Measurements from ENCODE around the gene ORC3. TPM values are rescaled to one million over a fixed set of nuclear protein-coding genes. Genes with fewer than 3 reads are reported as not detected.

Gene ORC3
- total RNA-seq, 1 experiment from 2014 or later = 33.8 TPM

DNA sequence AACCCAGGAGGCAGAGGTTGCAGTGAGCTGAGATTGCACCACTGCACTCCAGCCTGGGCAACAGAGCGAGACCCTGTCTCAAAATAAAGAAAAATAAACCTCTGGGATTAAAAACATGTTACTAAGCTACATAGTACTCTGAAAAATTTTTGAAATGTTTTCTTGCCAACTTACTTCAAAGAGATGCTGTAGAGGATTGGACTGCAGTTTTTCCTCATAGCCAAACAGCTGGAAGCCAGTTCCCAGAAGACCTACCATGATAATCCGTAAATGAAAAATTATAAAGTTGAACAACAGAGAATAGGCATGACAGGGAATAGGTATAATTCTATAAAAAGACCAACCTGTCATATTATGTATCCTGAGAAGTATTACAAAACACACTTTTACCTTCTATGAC, 48.2 kb upstream of the ORC3 start:
- Mint-ChIP-seq H3K9me3 (ENCODE audit: unreplicated experiment) (no peaks in the 10 kb centered on the region), H3K27ac (ENCODE audit: unreplicated experiment) (no peak overlapping the region), H3K27me3 (ENCODE audit: insufficient read depth, unreplicated experiment) (no peaks in the 10 kb centered on the region), H3K4me3 (ENCODE audit: unreplicated experiment) (no peak overlapping the region), H3K4me1 (ENCODE audit: low read depth, unreplicated experiment) (no peaks in the 10 kb centered on the region), H3K36me3 (ENCODE audit: insufficient read depth, unreplicated experiment) (peaks cover 67% of the 10 kb centered on the region)
- Histone ChIP-seq H3K4me3 (ENCODE audit: low read depth, low read length) (no peak overlapping the region), H3K36me3 (ENCODE audit: control insufficient read depth, insufficient read depth, low read length) (peaks cover 3% of the 10 kb centered on the region), H3K27me3 (replicated peaks; ENCODE audit: control insufficient read depth, insufficient read depth, low read length) (no peaks in the 10 kb centered on the region), H3K4me1 (no peaks in the 10 kb centered on the region), H3K9me3 (no peaks in the 10 kb centered on the region)
- POLR2A ChIA-PET = no interaction called here
- no TSS peak for BruUV-seq (replicated peaks)
- CTCF ChIA-PET = no interaction called here
- DNase-seq = no peak
- TF ChIP-seq, protein P1, sequence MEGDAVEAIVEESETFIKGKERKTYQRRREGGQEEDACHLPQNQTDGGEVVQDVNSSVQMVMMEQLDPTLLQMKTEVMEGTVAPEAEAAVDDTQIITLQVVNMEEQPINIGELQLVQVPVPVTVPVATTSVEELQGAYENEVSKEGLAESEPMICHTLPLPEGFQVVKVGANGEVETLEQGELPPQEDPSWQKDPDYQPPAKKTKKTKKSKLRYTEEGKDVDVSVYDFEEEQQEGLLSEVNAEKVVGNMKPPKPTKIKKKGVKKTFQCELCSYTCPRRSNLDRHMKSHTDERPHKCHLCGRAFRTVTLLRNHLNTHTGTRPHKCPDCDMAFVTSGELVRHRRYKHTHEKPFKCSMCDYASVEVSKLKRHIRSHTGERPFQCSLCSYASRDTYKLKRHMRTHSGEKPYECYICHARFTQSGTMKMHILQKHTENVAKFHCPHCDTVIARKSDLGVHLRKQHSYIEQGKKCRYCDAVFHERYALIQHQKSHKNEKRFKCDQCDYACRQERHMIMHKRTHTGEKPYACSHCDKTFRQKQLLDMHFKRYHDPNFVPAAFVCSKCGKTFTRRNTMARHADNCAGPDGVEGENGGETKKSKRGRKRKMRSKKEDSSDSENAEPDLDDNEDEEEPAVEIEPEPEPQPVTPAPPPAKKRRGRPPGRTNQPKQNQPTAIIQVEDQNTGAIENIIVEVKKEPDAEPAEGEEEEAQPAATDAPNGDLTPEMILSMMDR (IDR thresholded peaks at IDR 0.05; ENCODE audit: insufficient read depth in 1 of 2, low read depth in 1 of 2, low read length in 1 of 2, severe bottlenecking in 1 of 2, unreplicated experiment in 1 of 2) = no peak
- intact Hi-C loops (cut with micrococcal nuclease; ENCODE audit: unreplicated experiment) = no loop called here

DNA sequence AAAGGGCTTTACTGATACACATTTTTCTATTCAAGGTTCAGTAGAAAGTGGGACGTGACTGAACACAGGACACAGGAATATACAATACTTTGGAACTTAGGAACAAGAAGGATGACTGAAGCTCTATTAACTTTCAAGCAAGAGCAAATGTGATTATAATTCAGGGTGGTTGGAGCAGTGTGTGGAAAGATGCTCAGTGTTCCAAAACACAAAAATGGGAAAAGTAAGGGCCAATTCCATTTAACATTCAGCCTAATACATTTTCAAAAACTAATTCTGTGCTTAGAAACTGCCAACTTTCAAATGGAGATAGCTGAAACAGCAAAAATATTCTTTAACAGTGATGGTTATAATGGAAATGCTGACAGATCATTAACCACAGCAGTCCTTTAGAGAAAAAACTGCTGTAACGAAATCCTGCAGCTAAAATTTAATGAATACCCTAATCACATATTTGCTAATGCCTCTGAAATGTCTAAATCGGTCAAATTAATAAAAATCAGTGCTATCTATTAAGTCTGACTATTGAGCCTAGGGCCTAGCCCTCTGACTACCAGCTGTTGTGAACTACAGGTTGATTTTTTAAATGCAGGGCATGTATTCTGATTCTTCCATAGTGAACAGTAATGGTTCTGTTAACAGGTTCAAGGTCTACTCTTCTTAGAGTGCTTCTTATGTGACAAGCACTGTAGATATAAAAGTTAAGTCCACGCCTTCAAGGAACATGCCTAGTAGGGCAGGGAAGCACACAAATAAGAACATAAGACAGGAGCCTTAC, 46.0 kb upstream of the ORC3 start:
- no TSS peak for BruUV-seq (replicated peaks)
- H3K4me1 ChIP-seq = no peaks in the 10 kb centered on the region
- no peak overlapping the region for H3K4me3 ChIP-seq (ENCODE audit: low read depth, low read length)
- TF ChIP-seq, protein P1 (IDR thresholded peaks at IDR 0.05; ENCODE audit: insufficient read depth in 1 of 2, low read depth in 1 of 2, low read length in 1 of 2, severe bottlenecking in 1 of 2, unreplicated experiment in 1 of 2) = no peak
- Mint-ChIP-seq H3K4me1 (ENCODE audit: low read depth, unreplicated experiment) (no peaks in the 10 kb centered on the region), H3K36me3 (ENCODE audit: insufficient read depth, unreplicated experiment) (peaks cover 69% of the 10 kb centered on the region), H3K27me3 (ENCODE audit: insufficient read depth, unreplicated experiment) (no peaks in the 10 kb centered on the region), H3K4me3 (ENCODE audit: unreplicated experiment) (no peak overlapping the region), H3K27ac (ENCODE audit: unreplicated experiment) (no peak overlapping the region), H3K9me3 (ENCODE audit: unreplicated experiment) (no peaks in the 10 kb centered on the region)
- no peak for DNase-seq
- intact Hi-C loops (cut with micrococcal nuclease; ENCODE audit: unreplicated experiment) = no loop called here
- ChIA-PET POLR2A (no interaction called here), CTCF (no interaction called here)
- H3K36me3 ChIP-seq (ENCODE audit: control insufficient read depth, insufficient read depth, low read length) = peaks cover 3% of the 10 kb centered on the region
- no peaks in the 10 kb centered on the region for H3K9me3 ChIP-seq
- H3K27me3 ChIP-seq (replicated peaks; ENCODE audit: control insufficient read depth, insufficient read depth, low read length) = no peaks in the 10 kb centered on the region

DNA sequence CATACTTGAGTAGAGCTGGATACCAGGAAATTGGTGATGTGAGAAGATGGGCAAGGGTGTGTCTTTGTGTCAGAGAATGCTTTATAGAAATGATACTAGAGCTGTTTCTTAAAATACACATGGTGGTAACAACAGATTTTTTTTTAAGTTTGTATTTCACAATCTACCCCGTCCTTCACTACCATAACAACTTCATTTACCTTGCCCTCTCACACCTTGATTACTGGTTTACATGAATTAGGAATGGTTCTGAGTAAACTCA, 45.5 kb upstream of the ORC3 start:
- H3K36me3 ChIP-seq (ENCODE audit: control insufficient read depth, insufficient read depth, low read length) = peaks cover 3% of the 10 kb centered on the region
- H3K9me3 ChIP-seq = no peaks in the 10 kb centered on the region
- POLR2A ChIA-PET = no interaction called here
- BruUV-seq (replicated peaks) = no TSS peak
- H3K4me3 ChIP-seq (ENCODE audit: low read depth, low read length) = no peak overlapping the region
- intact Hi-C loops (cut with micrococcal nuclease; ENCODE audit: unreplicated experiment) = no loop called here
- H3K27me3 ChIP-seq (replicated peaks; ENCODE audit: control insufficient read depth, insufficient read depth, low read length) = no peaks in the 10 kb centered on the region
- H3K4me1 ChIP-seq = no peaks in the 10 kb centered on the region
- H3K4me1 Mint-ChIP-seq (ENCODE audit: low read depth, unreplicated experiment) = no peaks in the 10 kb centered on the region
- no peak overlapping the region for H3K4me3 Mint-ChIP-seq (ENCODE audit: unreplicated experiment)
- CTCF ChIA-PET = no interaction called here
- H3K27me3 Mint-ChIP-seq (ENCODE audit: insufficient read depth, unreplicated experiment) = no peaks in the 10 kb centered on the region
- DNase-seq = no peak
- H3K36me3 Mint-ChIP-seq (ENCODE audit: insufficient read depth, unreplicated experiment) = peaks cover 71% of the 10 kb centered on the region
- H3K27ac Mint-ChIP-seq (ENCODE audit: unreplicated experiment) = no peak overlapping the region
- TF ChIP-seq, protein P1 (IDR thresholded peaks at IDR 0.05; ENCODE audit: insufficient read depth in 1 of 2, low read depth in 1 of 2, low read length in 1 of 2, severe bottlenecking in 1 of 2, unreplicated experiment in 1 of 2) = no peak
- no peaks in the 10 kb centered on the region for H3K9me3 Mint-ChIP-seq (ENCODE audit: unreplicated experiment)

All from Caco-2 (cell line).